Breast epithelium (tissue), 3 donors: ENCODE measurements around the gene JMJD1C.

Experiments
- POLR2A ChIP-seq: fragments of 450-650 bp; IDR thresholded peaks from one replicate; pipeline ENCODE4 v1.6.1; 2016; ENCODE audit warnings: antibody characterized with exemption, mild to moderate bottlenecking, moderate library complexity
- POLR2AphosphoS5 ChIP-seq, 3 donors: sonication (generic); formaldehyde crosslinking; IDR thresholded peaks; one replicate each; pipeline ENCODE4 v1.6.1; 2017; ENCODE audit warnings: antibody characterized with exemption in 3 of 3
- TF ChIP-seq, protein P1 (sequence below), 3 donors: fragments of 450-650 bp; IDR thresholded peaks; one replicate each; pipeline ENCODE4 v1.5.1; 2016 to 2017; ENCODE audit warnings: antibody characterized with exemption in 3 of 3, mild to moderate bottlenecking in 3 of 3, moderate library complexity in 3 of 3

DNA sequence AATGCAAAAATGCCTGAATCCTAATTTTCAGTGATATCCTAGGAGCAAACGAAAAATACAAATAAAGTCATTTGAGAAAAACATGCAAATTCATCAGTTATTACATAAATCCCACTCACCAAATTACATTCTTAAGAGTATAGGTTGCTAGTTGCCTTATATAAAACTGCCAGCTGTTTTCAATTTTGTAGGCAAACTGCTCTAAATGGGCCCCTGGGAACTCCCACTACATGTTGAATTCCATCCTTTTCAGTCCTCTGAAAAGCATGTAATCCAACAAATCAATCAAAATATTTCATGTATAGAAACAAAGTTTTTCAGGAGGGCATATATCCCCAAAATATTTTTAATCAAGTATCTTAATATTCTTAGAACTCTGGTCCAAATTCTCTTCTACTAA lies 2.1 kb upstream of the JMJD1C start:
- no peak for TF ChIP-seq POLR2A
- TF ChIP-seq, protein P1, sequence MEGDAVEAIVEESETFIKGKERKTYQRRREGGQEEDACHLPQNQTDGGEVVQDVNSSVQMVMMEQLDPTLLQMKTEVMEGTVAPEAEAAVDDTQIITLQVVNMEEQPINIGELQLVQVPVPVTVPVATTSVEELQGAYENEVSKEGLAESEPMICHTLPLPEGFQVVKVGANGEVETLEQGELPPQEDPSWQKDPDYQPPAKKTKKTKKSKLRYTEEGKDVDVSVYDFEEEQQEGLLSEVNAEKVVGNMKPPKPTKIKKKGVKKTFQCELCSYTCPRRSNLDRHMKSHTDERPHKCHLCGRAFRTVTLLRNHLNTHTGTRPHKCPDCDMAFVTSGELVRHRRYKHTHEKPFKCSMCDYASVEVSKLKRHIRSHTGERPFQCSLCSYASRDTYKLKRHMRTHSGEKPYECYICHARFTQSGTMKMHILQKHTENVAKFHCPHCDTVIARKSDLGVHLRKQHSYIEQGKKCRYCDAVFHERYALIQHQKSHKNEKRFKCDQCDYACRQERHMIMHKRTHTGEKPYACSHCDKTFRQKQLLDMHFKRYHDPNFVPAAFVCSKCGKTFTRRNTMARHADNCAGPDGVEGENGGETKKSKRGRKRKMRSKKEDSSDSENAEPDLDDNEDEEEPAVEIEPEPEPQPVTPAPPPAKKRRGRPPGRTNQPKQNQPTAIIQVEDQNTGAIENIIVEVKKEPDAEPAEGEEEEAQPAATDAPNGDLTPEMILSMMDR (IDR thresholded peaks at IDR 0.05), result no peak
- TF ChIP-seq POLR2AphosphoS5 (IDR thresholded peaks at IDR 0.05), result no peak
